Type B pancreatic cell (in vitro differentiated cells): ENCODE data around the gene KMT2C. TPM values are rescaled to one million over a fixed set of nuclear protein-coding genes. Genes with fewer than 3 reads are reported as not detected.

ENCODE experiments used
- DNase-seq: peaks from one replicate; pipeline ENCODE4 v3.0.0; 2021; ENCODE audit warnings: mixed read lengths; ENCODE audit not compliant: unreplicated experiment; ENCODE audit errors: extremely low spot score
- H3K27ac Mint-ChIP-seq: 2 replicates; pipeline ENCODE4 v1.8.0; 2021; ENCODE audit warnings: mild to moderate bottlenecking, mixed read lengths
- H3K27me3 Mint-ChIP-seq: 2 replicates; pipeline ENCODE4 v1.8.0; 2021; ENCODE audit warnings: mixed read lengths
- H3K36me3 Mint-ChIP-seq: 2 replicates; pipeline ENCODE4 v1.8.0; 2021; ENCODE audit warnings: mixed read lengths
- H3K4me1 Mint-ChIP-seq: one replicate; pipeline ENCODE4 v1.8.0; 2021; ENCODE audit warnings: mixed read lengths; ENCODE audit not compliant: unreplicated experiment
- H3K4me3 Mint-ChIP-seq: 2 replicates; pipeline ENCODE4 v1.8.0; 2021; ENCODE audit warnings: mild to moderate bottlenecking, mixed read lengths
- H3K9me3 Mint-ChIP-seq: 2 replicates; pipeline ENCODE4 v1.8.0; 2021; ENCODE audit warnings: mixed read lengths
- total RNA-seq: library from RNA; stranded (reverse); gene quantifications from 2 replicates; pipeline ENCODE4 v1.2.1, GENCODE V29; 2021; ENCODE audit warnings: low replicate concordance
- TF ChIP-seq, protein P1 (sequence below): fragments of 200-600 bp; sonication (generic); conservative IDR thresholded peaks from 2 replicates; pipeline ENCODE4 v1.5.0; 2021; ENCODE audit warnings: antibody characterized with exemption, mild to moderate bottlenecking

KMT2C gene
- total RNA-seq, 1 donor from 2014 or later = 60.3 TPM

DNA sequence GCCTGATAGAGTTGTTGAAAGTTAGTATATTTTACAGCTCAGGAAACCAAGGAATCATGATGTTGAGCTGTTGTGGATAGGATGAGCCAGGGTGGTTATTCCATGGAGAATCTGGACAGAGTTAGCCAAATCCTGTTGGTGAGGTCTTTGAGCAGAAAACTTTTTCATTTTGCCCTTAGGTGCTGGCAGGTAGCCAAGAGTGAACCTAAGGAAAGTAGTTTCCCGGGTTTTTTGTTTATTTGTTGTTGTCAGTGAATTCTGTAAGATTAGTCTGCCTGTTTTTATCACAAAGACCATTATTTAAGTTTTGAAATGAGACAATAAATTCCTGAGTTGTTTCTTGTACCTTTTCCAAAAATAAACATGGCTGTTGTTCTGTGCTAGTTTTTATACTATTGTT lies 349.3 kb downstream of the KMT2C start:
- H3K27ac Mint-ChIP-seq = no peak overlapping the region
- TF ChIP-seq, protein P1, sequence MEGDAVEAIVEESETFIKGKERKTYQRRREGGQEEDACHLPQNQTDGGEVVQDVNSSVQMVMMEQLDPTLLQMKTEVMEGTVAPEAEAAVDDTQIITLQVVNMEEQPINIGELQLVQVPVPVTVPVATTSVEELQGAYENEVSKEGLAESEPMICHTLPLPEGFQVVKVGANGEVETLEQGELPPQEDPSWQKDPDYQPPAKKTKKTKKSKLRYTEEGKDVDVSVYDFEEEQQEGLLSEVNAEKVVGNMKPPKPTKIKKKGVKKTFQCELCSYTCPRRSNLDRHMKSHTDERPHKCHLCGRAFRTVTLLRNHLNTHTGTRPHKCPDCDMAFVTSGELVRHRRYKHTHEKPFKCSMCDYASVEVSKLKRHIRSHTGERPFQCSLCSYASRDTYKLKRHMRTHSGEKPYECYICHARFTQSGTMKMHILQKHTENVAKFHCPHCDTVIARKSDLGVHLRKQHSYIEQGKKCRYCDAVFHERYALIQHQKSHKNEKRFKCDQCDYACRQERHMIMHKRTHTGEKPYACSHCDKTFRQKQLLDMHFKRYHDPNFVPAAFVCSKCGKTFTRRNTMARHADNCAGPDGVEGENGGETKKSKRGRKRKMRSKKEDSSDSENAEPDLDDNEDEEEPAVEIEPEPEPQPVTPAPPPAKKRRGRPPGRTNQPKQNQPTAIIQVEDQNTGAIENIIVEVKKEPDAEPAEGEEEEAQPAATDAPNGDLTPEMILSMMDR = no peak

GRCh38 chr7:152085131-152085530 lies 350.7 kb downstream of the KMT2C start:
- peaks cover 24% of the 10 kb centered on the region for H3K4me1 Mint-ChIP-seq
- H3K4me3 Mint-ChIP-seq = no peak overlapping the region
- peaks cover 34% of the 10 kb centered on the region for H3K36me3 Mint-ChIP-seq
- no peak for DNase-seq
- H3K27ac Mint-ChIP-seq = no peak overlapping the region
- TF ChIP-seq, protein P1 = no peak
- no peaks in the 10 kb centered on the region for H3K27me3 Mint-ChIP-seq
- H3K9me3 Mint-ChIP-seq = peaks cover 22% of the 10 kb centered on the region

More for the DNA sequence above, 349.3 kb downstream of the KMT2C start:
- Mint-ChIP-seq H3K36me3 (peaks cover 38% of the 10 kb centered on the region), H3K4me3 (no peak overlapping the region), H3K4me1 (peaks cover 21% of the 10 kb centered on the region), H3K27me3 (no peaks in the 10 kb centered on the region), H3K9me3 (peaks cover 22% of the 10 kb centered on the region)
- DNase-seq = no peak

Other genes starting within 250 kb of the KMT2C start
- 5.5 and 16.3 TPM in 2 replicates for gene XRCC2, start 240.1 kb upstream of the KMT2C start, total RNA-seq